Measurements from ENCODE around the gene LRRC25.
A peak's percentile ranks its signal among the peaks of the same experiment; 100 is the strongest.

Gene LRRC25

DNA sequence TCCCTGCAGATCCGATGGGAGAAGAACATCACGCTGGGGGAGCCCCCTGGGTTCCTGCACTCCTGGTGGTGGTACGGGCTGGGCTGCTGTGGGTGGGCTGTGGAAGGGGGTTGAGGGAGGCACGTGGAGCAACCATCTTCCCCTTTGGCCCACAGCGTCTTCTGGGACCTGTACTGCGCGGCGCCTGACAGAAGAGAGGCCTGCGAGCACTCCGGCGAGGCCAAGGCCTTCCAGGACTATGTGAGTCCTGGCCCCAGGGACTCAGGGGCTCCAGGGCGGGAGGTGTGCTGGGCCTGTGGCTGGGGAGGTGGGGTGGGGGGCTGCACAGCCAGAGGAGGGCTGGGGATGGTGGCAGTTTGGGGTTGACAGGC lies 30.3 kb upstream of the LRRC25 start:
- TF ChIP-seq CTCF (IDR thresholded peaks at IDR 0.05; ENCODE audit: low read depth, low read length), result no peak
- no peak overlapping the region for H3K4me3 ChIP-seq (replicated peaks in 1 of 2; ENCODE audit: low read depth in 2 of 2, low read length in 2 of 2)
- no peak for DNase-seq (ENCODE audit: low read depth in 2 of 2)

- H3K4me3 ChIP-seq (replicated peaks in 1 of 2; ENCODE audit: low read depth in 2 of 2, low read length in 2 of 2), result no peak overlapping the region
- DNase-seq (ENCODE audit: low read depth in 2 of 2), result no peak
- TF ChIP-seq CTCF (IDR thresholded peaks at IDR 0.05; ENCODE audit: low read depth, low read length), result no peak
Measured at GRCh38 chr19:18427080-18427742, 29.8 kb upstream of the LRRC25 start.

DNA sequence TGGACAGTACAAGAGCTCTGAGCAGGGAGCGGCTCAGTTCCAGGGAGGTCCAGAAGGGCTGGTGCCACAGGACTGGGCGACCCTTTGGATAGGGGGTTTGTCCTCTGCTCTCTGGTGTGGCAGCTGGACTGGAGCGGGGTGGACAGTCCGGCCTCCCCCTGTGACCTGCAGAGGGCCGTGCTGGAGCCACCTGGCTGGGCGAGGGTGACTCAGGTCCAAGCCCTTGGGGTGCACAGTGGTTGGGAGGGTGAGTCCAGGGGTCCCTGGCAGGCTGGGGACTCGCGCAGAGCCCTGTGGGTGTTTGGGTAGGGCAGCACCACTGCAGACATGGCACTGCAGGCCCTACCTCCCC lies 29.0 kb upstream of the LRRC25 start:
- TF ChIP-seq CTCF (IDR thresholded peaks at IDR 0.05; ENCODE audit: low read depth, low read length), result no peak
- DNase-seq (ENCODE audit: low read depth in 2 of 2), result no peak
- no peak overlapping the region for H3K4me3 ChIP-seq (replicated peaks in 1 of 2; ENCODE audit: low read depth in 2 of 2, low read length in 2 of 2)

DNA sequence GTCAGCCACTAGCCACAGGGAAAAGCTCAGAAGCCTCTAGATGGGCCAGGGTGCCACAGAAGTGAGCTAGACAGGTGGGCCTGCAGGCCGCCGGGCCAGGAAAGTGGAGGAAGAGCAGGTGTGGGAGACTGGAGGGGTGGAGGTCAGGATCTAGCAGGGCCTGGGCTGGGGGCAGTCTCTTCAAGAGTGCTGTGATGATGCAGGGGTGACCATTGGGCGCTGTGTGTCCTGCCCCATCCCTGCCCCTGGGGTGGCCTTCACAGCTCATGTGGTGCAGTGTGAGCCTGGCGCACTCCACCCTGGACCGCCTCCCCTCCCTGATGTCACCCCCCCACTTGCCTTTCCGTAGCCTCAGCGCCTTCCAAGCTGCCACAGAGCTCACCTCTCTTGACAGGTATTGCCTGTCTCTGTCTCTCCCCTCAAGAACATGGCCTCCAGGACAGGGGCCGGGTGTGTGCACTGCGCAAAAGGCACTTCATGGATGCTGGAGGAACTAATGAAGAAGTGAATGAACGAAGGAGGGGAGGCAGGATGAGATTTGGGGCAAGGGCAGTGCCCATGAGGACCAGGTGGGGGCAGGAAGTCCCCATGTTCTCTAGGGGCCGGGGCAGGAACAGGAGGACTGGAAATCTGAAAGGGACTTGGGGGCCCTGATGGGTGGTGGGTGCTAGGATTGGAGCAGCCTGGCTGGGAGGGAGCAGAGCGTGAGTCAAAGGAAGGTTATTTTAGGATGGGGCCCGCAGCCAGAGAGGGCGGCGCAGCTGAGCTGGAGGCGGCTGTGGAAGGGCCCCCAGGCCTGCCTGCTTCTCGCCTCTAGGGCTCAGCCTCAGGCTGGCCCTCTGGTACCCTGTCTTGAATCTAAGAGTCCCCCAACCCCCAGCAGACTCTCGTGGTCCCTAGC lies 28.3 kb upstream of the LRRC25 start:
- no peak overlapping the region for H3K4me3 ChIP-seq (replicated peaks in 1 of 2; ENCODE audit: low read depth in 2 of 2, low read length in 2 of 2)
- peak; percentile 74 for DNase-seq (ENCODE audit: low read depth in 2 of 2)
- peak; percentile 29 for TF ChIP-seq CTCF (IDR thresholded peaks at IDR 0.05; ENCODE audit: low read depth, low read length)

- no peak overlapping the region for H3K4me3 ChIP-seq (replicated peaks in 1 of 2; ENCODE audit: low read depth in 2 of 2, low read length in 2 of 2)
- DNase-seq (ENCODE audit: low read depth in 2 of 2), result no peak
- TF ChIP-seq CTCF (IDR thresholded peaks at IDR 0.05; ENCODE audit: low read depth, low read length), result no peak
Measured at GRCh38 chr19:18424890-18425514, 27.6 kb upstream of the LRRC25 start.

DNA sequence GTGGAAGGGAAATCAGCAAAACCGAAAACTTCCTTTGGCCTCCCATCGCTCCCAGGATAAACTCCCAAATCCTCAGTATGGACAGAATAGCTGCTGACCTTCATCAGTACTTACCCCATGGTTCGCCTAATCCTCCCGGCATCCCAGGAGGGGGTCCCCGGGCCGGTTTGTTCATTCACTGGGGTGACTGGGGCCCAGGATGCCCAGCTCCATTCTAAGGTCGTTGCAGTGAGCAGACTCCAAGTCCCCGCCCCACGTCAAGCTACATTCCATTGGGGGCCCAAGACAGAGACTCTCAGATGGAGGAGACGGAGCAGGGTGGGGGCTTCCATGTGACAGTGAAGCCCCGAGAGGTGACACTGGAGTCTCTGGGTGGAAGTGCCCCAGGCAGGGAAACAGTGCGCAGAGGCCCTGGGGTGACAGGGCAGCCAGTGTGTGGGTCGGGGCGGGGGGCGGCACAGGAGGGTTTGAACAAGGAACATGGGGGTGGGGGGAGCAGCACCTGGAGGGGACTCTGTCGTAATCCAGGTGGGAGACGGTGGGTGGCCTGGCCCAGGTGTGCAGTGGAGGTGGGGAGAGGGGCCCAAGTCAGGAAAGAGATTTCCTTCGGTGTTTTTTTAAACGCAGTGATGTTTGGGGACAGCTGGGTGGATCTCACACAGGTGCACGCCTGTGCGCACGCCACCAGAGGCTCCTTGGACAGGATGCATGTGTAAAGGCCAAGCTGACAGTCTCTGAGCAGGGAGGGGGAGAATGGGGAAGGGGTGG lies 26.9 kb upstream of the LRRC25 start:
- no peak overlapping the region for H3K4me3 ChIP-seq (replicated peaks in 1 of 2; ENCODE audit: low read depth in 2 of 2, low read length in 2 of 2)
- no peak for DNase-seq (ENCODE audit: low read depth in 2 of 2)
- no peak for TF ChIP-seq CTCF (IDR thresholded peaks at IDR 0.05; ENCODE audit: low read depth, low read length)

Measured in cardiac fibroblast (primary cell).